ENCODE measurements around the gene DHRS2.

DHRS2 gene

GRCh38 chr14:23626946-23627345, 9.2 kb upstream of the DHRS2 start:
- no peak overlapping the region for H3K4me2 ChIP-seq (ENCODE audit: low read length)
- no peak for TF ChIP-seq CTCF (IDR thresholded peaks at IDR 0.05; ENCODE audit: low read length)
- no peak for TF ChIP-seq EZH2 (IDR thresholded peaks at IDR 0.05; ENCODE audit: borderline replicate concordance, low read length)
- H3K36me3 ChIP-seq (ENCODE audit: insufficient read depth, low read length), result no peaks in the 10 kb centered on the region
- H3F3A ChIP-seq (ENCODE audit: insufficient read depth, low read length), result no peaks in the 10 kb centered on the region
- no peaks in the 10 kb centered on the region for H3K79me2 ChIP-seq (ENCODE audit: insufficient read depth, low read length)
- H4K20me1 ChIP-seq (ENCODE audit: insufficient read depth, low read length), result no peaks in the 10 kb centered on the region
- no peak overlapping the region for H2AFZ ChIP-seq (ENCODE audit: low read length)
- H3K27me3 ChIP-seq (ENCODE audit: insufficient read depth, low read length), result no peaks in the 10 kb centered on the region
- no peak overlapping the region for H3K4me3 ChIP-seq (ENCODE audit: low read depth, low read length, poor library complexity, severe bottlenecking)
- H3K9ac ChIP-seq (ENCODE audit: low read length), result no peak overlapping the region
- H3K9me3 ChIP-seq (ENCODE audit: low read length), result peaks cover 13% of the 10 kb centered on the region
- H3K27ac ChIP-seq (ENCODE audit: low read depth, low read length, poor library complexity, severe bottlenecking), result no peak overlapping the region
- no peaks in the 10 kb centered on the region for H3K4me1 ChIP-seq (ENCODE audit: insufficient read depth, low read length, severe bottlenecking)
- H3K9me2 ChIP-seq (ENCODE audit: low read depth, low read length), result no peaks in the 10 kb centered on the region

- H3K9me3 ChIP-seq (ENCODE audit: low read length), result peaks cover 13% of the 10 kb centered on the region
- H3K9ac ChIP-seq (ENCODE audit: low read length), result no peak overlapping the region
Observed at GRCh38 chr14:23627961-23628360, 8.2 kb upstream of the DHRS2 start.

GRCh38 chr14:23629204-23629603, 7.0 kb upstream of the DHRS2 start:
- Histone ChIP-seq H3K9me2 (ENCODE audit: low read depth, low read length) (no peaks in the 10 kb centered on the region), H3K27me3 (ENCODE audit: insufficient read depth, low read length) (no peaks in the 10 kb centered on the region), H3K27ac (ENCODE audit: low read depth, low read length, poor library complexity, severe bottlenecking) (no peak overlapping the region), H4K20me1 (ENCODE audit: insufficient read depth, low read length) (no peaks in the 10 kb centered on the region), H3K36me3 (ENCODE audit: insufficient read depth, low read length) (no peaks in the 10 kb centered on the region), H3K9me3 (ENCODE audit: low read length) (peaks cover 13% of the 10 kb centered on the region), H3F3A (ENCODE audit: insufficient read depth, low read length) (no peaks in the 10 kb centered on the region), H3K79me2 (ENCODE audit: insufficient read depth, low read length) (no peaks in the 10 kb centered on the region), H2AFZ (ENCODE audit: low read length) (no peak overlapping the region), H3K9ac (ENCODE audit: low read length) (no peak overlapping the region), H3K4me1 (ENCODE audit: insufficient read depth, low read length, severe bottlenecking) (no peaks in the 10 kb centered on the region), H3K4me3 (ENCODE audit: low read depth, low read length, poor library complexity, severe bottlenecking) (no peak overlapping the region), H3K4me2 (ENCODE audit: low read length) (no peak overlapping the region)
- TF ChIP-seq EZH2 (IDR thresholded peaks at IDR 0.05; ENCODE audit: borderline replicate concordance, low read length), result no peak
- TF ChIP-seq CTCF (IDR thresholded peaks at IDR 0.05; ENCODE audit: low read length), result no peak

More at GRCh38 chr14:23627961-23628360, 8.2 kb upstream of the DHRS2 start:
- H3K27ac ChIP-seq (ENCODE audit: low read depth, low read length, poor library complexity, severe bottlenecking), result no peak overlapping the region
- no peaks in the 10 kb centered on the region for H3K9me2 ChIP-seq (ENCODE audit: low read depth, low read length)
- H3K27me3 ChIP-seq (ENCODE audit: insufficient read depth, low read length), result no peaks in the 10 kb centered on the region
- H4K20me1 ChIP-seq (ENCODE audit: insufficient read depth, low read length), result no peaks in the 10 kb centered on the region
- no peak overlapping the region for H2AFZ ChIP-seq (ENCODE audit: low read length)
- no peaks in the 10 kb centered on the region for H3F3A ChIP-seq (ENCODE audit: insufficient read depth, low read length)
- H3K4me3 ChIP-seq (ENCODE audit: low read depth, low read length, poor library complexity, severe bottlenecking), result no peak overlapping the region
- no peaks in the 10 kb centered on the region for H3K79me2 ChIP-seq (ENCODE audit: insufficient read depth, low read length)
- H3K4me1 ChIP-seq (ENCODE audit: insufficient read depth, low read length, severe bottlenecking), result no peaks in the 10 kb centered on the region
- no peaks in the 10 kb centered on the region for H3K36me3 ChIP-seq (ENCODE audit: insufficient read depth, low read length)
- TF ChIP-seq CTCF (IDR thresholded peaks at IDR 0.05; ENCODE audit: low read length) (no peak), EZH2 (IDR thresholded peaks at IDR 0.05; ENCODE audit: borderline replicate concordance, low read length) (no peak)
- no peak overlapping the region for H3K4me2 ChIP-seq (ENCODE audit: low read length)
